SK-N-SH (cell line): ENCODE results near the gene CMPK1.

Experiments used
- SIN3A ChIP-seq: IDR thresholded peaks from 2 replicates; pipeline ENCODE4 v1.6.1; 2012; ENCODE audit warnings: low read depth, mild to moderate bottlenecking, low read length, moderate library complexity, borderline replicate concordance
- SMC3 ChIP-seq: IDR thresholded peaks from 2 replicates; pipeline ENCODE4 v1.6.1; 2012; ENCODE audit warnings: low read depth, low read length, improper control_type of control experiment
- TF ChIP-seq, protein P1 (sequence below): fragments of 200-600 bp; sonication (generic); IDR thresholded peaks from 2 replicates; pipeline ENCODE4 v1.6.1; 2017; ENCODE audit warnings: antibody characterized with exemption, mild to moderate bottlenecking, moderate library complexity

DNA sequence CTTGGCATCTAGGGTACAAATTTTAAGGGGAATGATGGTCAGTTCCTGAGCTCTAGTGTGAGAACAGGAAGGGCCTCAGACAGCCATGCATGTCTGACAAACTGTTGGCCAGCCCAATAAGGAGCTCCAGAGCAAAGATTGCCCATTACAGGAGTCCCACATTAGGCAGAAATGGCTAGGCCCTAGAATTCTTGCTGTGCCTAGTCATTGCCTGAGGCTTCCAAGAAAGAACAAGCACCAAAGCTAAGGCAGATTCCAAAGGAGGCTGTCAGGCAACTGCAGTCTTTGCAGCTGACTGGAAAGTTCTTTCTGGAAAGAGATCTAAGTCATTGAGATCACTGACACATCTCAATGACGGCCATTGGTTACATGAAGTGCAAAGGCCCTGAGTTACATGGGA is 15.7 kb upstream of the CMPK1 start:
- TF ChIP-seq SMC3, result no peak
- TF ChIP-seq SIN3A, result no peak
- TF ChIP-seq, protein P1, sequence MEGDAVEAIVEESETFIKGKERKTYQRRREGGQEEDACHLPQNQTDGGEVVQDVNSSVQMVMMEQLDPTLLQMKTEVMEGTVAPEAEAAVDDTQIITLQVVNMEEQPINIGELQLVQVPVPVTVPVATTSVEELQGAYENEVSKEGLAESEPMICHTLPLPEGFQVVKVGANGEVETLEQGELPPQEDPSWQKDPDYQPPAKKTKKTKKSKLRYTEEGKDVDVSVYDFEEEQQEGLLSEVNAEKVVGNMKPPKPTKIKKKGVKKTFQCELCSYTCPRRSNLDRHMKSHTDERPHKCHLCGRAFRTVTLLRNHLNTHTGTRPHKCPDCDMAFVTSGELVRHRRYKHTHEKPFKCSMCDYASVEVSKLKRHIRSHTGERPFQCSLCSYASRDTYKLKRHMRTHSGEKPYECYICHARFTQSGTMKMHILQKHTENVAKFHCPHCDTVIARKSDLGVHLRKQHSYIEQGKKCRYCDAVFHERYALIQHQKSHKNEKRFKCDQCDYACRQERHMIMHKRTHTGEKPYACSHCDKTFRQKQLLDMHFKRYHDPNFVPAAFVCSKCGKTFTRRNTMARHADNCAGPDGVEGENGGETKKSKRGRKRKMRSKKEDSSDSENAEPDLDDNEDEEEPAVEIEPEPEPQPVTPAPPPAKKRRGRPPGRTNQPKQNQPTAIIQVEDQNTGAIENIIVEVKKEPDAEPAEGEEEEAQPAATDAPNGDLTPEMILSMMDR, result no peak
